Fibroblast of skin of abdomen (primary cell): ENCODE results near the gene GPC3.
"Not testable (repeated sequence)": the region's sequence is repeated elsewhere in the genome, so short reads cannot be mapped to it uniquely, and the experiment has no call there.

Experiments used
- DNase-seq: peaks from one replicate; pipeline ENCODE4 v3.0.0-alpha.2; 2013

Gene GPC3

DNA sequence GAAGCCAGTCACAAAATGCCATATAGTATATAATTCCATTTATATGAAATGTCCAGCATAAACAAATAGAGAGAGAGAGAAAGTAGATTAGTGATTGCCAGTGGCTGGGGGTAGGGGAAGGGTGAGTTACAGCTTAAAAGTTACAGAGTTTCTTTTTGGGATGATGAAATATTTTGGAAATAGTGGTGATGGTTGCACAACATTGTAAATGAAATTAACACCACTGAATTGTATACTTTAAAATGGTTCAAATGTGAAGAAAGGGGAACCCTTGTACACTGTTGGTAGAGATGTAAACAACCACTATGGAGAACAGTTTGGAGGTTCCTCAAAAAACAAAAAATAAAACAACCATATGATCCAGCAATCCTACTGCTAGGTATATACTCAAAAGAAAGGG, 439.0 kb downstream of the GPC3 start:
- no peak for DNase-seq

DNA sequence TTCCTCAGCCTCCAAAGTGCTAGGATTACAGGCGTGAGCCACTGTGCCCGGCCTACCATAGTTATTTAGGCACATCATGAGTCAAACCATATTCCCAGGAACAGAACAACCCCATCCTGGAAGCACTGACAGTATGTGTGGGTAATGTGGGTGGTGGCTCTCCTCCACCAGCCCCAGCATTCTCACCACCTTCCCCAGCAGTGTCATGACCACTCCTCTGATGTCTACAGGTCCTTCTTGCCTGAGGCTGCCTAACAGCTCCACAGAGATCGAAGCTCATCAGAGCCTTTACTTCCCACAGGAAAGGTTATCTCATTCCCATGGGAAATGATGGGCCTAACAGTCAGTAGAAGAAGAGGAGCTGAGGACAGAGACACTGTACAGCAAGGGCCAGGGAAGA, 440.6 kb downstream of the GPC3 start:
- no peak for DNase-seq

DNA sequence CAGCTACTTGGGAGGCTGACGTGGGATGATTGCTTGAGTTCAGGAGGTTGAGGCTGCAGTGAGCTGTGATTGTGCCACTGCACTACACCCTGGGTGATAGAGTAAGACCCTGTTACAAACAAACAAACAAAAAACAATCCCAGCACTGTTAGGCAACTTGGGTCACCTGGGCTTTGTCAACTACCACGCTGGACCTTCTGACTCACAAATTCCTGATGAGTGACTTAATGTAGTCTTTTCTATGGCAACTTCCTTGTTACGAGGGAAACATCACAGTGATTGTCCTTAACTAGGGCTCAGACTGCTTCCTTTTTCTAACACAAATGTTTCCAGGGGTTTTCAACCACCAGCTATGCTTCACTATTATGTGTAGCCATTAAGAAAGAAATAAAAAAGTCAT, 441.3 kb downstream of the GPC3 start:
- DNase-seq = peak; percentile 56

DNA sequence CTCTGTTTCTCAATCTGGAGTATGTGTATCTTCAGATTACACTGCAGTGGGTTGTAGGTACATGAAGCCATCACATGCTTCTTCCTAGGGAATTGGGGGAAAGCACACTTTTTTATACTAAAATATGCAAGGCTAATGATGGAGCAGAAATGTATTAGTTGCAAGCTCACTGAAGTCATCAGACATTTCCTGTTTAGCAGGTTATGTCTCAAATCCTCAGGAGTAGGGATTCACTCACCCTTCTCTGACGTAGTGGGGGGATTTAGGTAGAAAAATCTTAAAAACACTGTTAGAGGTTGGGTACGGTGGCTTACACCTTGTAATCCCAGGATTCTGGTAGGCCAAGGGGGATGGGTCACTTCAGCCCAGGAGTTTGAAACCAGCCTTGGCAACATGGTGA, 441.7 kb downstream of the GPC3 start:
- DNase-seq = no peak

DNA sequence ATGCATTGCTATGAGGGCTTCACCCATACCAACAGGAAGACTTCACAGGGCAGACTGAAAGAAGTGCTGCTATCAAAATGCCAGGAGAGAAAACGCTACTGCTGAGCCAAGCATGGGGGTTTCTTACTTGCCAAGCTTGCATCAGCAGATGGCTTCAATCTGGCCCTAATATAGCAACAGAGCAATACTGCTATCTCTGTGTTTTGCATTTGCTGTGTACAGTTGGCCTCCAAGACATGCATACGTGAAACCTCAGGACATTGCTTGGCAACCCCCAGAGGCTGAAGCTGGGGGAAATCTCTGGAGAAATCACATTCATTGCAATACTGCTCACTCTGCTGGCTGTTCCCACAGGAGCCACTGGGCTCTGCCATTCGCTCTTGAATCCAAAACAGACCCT, 442.9 kb downstream of the GPC3 start:
- DNase-seq = peak; percentile 37

DNA sequence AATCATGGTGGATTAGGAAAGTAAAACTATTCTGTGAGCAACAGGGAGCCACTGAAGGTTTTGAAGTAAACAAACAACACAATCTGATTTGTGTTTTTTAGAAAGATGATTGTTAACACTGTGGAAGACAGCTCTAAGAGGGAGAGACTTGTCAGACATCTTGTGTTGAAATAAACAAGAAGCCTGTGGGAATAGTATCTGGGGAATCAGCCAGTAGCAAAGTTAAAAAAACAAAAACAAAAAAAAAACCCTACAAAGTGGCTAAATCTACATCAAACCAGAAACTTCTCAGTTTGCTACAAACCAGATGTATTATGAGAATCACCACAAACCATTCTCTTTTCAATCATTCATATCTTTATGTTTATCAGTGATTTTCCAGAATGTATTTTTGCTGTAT, 444.4 kb downstream of the GPC3 start:
- no peak for DNase-seq

DNA sequence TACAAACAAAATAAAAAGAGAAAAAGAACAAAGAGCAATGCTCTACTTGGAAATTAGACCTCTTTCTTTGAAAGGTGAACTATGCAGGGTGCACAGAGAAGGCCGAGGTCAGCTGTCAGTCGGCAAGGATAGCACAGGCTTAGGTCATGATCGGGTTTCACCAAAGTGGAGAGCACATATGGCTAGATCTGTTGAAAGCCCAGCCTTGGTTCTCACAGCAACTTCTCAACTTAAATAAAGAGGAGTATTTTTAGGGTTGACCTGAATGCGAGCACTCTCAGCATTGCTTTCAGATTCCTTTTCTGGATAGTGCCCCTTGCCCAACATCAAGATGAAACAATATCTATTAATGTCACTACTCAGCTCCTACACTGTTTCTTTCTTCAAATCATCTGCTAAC, 447.2 kb downstream of the GPC3 start:
- no peak for DNase-seq

DNA sequence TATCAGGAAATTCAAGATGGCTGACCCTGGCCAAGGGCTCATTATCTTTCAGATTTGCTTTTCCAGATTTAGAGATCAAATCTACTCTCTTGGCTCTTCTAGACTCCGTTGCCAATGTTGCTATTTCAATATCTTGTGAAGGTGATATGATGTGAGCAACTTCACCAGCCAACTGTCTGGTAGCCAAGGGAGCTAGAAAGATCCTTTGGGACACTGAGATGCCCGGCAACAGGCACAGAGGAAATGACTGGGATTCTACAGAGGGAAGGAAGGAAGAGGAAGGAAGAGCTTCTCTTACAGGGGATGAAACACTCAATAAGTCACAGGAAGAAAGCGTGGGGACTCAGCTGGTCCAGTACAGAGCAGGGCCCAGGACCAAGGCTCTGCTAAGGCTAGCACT, 448.3 kb downstream of the GPC3 start:
- no peak for DNase-seq

DNA sequence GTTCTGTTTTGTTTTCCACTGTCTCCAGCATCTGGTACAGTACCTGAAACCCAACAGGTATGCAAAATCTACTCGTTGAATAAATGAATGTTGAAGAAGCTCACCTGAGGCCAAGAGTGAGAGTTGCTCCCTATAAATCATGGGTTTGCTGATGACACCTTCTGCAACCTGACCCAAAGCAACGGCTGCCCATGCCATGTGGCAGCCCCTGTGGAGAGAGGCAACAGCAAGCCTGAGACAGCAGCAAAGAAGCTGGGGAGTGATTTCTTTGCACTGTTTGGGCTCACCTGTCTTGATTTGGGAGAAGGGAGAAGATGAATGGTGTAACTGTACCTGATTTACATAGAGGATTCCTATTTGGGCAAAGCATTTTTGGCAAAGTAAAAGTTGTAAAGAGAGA, 450.3 kb downstream of the GPC3 start:
- DNase-seq = no peak

DNA sequence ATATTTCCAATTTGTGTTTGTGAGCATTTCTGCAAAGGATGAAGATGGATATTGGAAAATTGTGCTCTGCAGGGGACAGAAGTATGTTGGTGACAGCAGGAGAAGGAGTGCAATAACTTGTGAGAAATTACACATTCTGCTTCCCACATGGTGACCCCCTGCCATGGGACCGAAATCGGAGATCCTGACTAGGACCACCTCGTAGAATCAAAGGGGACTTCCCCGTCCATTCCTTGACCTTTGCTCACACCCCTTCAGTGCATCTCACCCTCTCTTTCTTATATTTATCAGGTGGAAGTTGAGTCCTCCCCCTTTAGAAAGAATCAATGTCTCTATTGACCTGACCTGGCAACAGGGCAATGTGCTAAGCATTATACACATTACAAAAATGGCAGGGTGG, 451.2 kb downstream of the GPC3 start:
- no peak for DNase-seq

DNA sequence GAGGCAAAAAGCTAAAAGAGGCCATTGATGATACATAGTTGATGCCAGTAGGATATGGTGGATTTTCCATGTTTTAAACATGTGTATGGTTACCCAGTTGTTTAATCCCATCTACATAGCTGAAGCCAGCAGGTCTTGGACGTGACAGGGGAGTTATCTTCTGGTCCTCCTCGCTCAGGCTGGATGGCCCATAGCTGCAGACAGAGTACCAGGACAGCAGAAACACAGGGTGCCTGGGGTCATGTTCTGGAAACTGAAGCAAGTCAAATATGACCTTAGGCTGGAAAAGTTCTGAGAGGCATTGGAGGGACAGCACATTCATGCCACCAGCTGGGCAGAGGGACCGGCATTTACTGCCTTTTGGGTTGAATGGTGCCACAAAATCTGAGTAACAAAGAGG, 452.1 kb downstream of the GPC3 start:
- no peak for DNase-seq

DNA sequence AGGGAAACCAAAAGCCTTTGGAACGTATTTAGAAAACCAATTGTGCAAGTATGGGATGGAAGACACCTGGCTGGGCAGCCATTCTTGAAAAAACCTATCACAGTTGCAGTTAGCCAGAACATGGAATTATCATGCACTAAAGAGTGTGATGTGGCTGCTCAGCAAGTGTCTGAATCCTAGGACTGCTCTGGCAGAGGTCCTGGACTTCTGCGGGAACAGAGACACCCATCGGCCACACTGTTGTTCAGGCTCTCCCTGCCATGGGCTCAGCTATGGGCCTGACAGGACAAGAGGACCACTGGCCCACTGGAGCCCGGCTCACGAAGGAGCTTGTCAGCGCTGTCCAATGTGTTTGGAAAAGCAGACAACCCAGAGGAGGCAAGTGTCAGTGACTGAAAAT, 454.4 kb downstream of the GPC3 start:
- DNase-seq = no peak

DNA sequence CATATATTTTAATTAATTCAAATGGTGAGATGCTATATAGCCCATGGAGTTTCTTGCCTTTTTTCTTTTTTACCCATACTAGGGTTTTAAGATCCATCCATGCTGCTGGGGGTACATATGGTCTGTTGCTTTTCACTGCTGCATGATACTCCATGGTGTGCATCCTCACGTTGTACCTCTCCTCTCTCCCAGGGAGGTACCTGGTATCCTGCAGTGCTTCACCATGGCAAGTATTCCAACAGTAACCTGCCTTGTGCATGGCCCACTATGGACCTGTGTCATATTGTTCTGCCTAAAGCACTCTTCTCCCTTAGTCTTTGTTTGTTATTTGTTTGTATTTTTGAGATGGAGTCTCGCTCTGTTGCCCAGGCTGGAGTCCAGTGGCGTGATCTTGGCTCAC, 455.8 kb downstream of the GPC3 start:
- DNase-seq = no peak

DNA sequence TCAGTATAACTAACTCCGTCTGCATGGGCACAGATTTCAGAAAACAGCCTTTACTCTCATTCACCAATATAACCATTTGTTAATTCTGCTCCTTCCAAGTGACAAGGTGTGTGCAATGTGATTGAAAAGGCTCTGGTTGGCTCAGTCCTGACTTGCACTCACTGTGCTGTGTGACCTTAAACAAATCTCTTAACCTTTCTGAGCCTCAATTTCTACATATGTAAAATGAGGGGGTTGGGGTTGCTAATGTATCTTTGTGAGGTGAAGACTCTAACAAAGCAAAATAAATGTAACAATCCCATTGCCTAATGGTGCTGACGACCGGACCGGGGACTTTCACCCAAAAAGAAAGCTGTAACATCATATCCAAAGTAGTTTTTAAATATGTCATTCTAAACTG, 457.6 kb downstream of the GPC3 start:
- no peak for DNase-seq

DNA sequence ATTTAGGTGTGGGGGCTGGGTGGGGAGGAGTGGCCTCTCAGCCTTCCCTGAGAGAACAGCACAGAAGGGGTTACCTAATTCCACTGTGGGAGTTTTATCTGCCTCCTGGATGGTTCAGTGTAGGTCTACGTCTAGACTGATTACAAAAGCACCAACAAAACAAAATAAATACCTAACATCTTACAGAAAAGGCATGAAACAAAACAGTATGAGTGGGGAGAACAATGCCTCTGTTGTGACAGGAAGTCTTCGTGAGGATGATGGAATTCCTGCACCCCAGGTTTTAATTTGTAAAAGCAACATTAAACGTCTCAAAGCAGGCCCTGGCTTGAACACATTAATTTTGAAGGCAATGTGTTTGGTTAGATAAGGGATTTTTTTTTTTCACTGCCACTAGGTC, 458.0 kb downstream of the GPC3 start:
- no peak for DNase-seq

DNA sequence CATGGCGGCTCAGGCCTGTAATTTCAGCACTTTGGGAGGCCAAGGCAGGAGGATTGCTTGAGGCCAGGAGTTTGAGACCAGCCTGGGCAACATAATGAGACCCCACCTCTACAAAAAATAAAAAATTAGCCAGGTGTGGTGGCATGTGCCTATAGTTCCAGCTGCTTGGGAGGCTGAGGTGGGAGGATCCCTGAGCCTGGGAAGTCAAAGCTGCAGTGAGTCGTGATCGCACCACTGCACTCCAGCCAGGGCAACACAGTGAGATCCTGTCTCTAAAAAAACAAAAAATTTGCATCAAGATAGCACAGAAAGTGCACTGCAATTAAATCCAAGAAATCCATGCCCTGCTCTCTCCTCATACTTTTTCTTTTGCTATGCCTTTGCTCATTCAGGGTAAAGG, 458.6 kb downstream of the GPC3 start:
- DNase-seq = not testable (repeated sequence)

DNA sequence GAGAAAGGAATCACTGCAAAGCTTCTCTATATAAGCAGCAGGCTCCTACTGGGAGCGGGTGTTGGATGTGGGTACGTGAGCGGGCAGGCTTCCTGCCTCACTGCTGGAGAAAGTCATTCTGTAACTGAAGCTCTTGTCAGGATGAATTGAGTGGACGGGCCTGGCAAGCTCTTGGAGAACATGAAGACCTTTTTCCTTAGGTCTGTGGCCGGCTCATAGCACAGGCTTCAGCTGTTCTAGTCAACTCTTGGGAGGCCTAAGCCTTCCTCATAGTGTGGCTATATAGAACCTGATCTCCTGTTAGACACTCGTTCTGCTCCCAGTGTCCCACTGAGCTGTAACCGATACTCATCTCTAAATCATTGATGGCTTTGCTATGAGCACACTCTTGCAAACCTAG, 461.9 kb downstream of the GPC3 start:
- no peak for DNase-seq

DNA sequence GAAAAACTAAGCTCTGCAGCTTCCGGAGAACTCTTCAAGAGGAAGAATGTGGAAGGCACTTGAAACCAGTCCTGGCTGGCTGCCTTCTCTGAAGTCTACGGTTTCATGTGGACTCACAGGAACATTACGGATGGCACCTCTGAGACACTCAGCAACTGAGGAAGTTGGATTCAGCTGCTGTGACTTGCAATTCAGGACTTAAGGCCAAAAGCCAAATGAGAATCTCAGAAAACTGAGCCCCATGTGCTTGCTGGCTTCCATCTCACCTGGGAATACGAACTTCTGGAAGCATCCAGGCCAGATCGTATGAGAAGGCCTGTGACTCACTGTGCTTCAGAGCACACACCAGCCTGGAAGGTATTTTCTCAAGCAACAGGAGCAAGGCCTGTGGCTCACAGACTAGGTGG, 462.3 kb downstream of the GPC3 start:
- DNase-seq = peak; percentile 21

DNA sequence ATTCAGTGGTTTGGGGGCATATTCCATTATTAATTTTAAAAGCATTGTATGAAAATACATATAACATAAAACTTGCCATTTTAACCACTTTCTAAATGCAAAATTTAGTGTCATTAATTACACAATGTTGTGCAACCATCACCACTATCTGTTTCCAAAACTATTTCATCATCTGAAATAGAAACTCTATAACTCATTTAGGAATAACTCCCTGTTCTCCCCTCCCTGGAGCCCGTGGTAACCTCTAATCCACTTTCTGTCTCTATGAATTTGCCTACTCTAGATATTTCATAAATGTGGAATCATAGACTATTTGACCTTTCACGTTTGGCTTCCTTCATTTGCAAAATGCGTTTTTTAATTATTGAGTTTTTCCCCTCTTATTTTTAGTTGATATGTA, 468.7 kb downstream of the GPC3 start:
- DNase-seq = no peak

DNA sequence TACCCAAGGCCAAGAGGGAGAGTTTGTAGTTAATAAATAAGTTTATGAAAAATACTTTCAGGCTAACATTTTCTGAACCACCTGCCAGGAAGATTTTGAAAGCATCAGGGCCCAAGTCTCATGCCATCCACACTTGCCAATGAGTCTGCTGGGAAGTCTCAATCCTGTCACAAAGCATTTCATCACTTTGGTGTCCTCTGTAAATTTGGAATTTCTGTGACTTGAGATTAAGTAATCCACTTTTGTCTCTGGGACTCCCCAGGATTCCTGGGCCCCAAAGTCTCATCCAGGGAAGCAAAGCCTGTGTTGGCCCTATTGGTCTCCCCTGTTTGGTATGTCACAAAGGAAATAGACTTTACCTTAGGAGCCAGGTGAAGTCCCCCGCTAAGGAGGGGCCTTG, 470.9 kb downstream of the GPC3 start:
- DNase-seq = no peak

DNA sequence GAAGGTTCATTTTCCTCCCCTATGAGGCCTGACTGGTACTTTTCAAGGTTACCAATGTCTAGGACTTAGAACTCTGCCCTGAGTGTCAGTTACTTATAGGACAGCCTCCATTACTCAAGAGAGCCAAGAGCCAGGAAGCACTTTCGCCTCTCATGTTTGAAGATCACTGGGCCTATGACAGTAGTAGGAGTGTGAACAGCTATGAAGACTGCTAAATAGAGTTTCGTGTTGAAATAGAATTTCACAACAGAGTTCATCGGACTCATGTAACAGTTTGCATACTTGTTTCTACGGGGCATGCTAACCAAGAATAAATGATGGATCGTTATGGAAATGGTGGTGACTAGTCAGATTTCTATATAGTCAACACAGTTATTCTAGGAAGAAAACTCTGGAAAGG, 472.3 kb downstream of the GPC3 start:
- DNase-seq = no peak

DNA sequence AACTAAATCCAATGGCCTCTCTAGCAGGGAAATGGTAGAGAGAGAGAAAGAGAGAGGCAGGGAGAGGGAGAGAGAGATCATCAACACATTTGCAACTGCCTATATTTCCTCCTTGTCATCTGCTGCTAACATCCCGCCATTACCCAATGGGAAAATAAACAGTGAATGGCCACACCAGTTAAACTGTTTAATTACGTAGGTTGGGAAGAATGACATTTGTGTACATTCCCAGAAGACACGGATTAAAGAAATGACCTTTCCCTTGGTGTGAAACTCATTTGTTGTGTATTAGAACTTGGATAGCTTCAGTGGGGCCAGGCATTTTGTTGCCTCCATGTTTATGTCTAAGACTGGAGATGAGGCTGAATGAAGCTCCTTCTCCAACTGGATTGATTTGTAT, 474.4 kb downstream of the GPC3 start:
- DNase-seq = no peak

DNA sequence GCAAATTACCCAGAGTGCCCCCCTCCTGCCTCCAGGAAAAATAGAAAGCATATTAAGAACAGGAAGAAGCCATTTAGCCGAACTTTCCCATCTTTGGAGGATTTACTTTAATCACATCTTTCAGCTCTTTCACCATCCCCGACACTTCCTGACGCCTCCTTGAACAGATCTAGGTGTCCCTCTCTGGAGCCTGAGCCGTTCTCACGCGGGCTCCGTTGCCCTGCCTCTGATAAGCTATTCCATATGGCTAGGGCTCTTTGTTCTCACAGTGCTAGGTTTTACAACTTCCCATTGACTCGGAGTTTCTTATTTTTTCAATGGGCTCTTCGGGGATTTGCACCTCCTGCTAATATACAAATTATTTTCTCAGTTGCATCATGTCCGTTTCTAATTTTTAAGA, 488.0 kb downstream of the GPC3 start:
- DNase-seq = no peak

DNA sequence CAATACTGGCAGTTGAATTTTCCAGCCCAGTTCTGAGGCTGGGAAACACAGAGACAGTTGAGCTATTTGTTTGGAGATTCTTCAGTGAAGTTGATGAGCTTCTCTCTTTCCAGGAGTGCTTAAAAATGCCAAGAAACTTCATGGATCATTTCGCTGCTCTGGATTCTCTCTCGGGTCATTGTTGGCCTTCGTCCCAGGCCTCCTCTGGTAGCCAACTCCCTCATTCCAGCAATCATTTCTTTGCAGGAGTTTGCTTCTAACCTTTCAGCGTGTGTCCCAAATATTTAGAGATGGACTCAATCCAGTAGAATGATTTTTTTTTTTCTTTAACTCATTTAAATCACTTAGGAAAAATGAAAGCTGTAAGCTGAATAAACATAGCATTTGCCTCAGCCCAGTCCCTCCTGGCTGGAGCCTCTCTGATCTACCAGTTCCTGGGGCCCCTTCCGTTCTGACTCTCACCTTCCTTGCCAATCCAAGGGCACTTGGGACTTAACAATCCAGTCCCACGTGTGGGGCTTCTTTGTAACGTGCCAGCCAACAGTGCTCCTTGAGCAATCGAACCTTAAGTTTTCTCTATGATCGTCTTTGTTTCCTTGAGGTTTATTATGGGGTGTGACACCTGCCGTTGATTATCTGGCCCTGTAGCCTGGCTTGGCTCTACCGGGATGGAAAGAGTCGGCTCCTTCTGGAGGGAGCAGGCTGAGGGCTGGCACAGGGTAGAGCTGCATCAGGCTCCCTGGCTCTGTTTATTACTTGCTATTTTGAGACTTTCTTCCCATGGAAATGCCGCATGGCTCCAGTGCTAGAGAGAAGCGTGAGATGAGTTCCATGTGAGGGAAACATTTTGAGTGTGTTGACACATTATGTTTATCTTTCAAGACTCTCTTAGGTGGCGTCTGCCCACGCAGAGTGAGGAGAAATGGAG, 489.7 kb downstream of the GPC3 start:
- peak; percentile 89 for DNase-seq

DNA sequence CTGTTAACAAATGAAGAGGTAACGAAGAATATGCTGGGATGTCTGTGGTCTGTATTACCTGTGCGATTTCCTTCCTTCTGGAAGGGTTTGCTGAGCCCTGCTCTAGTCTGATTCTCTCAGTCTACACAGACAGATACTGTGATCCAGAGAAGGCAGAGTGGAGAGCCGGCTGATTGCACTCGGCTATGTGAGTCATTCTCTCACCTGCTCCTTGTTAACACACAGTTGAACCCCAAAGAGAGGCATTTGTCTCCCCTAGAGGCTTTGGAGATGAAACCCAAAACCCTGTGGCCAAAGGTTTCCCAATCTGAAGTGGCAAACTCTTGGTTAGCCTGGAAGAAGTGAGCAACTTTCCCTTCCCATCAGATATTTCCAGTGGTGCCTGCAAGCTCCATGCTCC, 492.0 kb downstream of the GPC3 start:
- DNase-seq = no peak
